Activated naive CD8-positive, alpha-beta T cell treated with anti-CD3 and anti-CD28 coated beads, Interleukin-2, amount 50 U/mL, for 16 hours (primary cell): ENCODE data around the gene CIAO2B.

Experiments used
- DNase-seq: peaks from one replicate; pipeline ENCODE4 v3.0.0-alpha.2; 2020; ENCODE audit warnings: low read depth, low spot score

CIAO2B gene

GRCh38 chr16:66888647-66889615 lies 45.3 kb downstream of the CIAO2B start:
- no peak for DNase-seq

- no peak for DNase-seq
Measured at GRCh38 chr16:66886914-66887313, 47.3 kb downstream of the CIAO2B start.

GRCh38 chr16:66886321-66886720 lies 47.9 kb downstream of the CIAO2B start:
- no peak for DNase-seq

- no peak for DNase-seq
Measured at GRCh38 chr16:66885491-66885890, 48.7 kb downstream of the CIAO2B start.

- no peak for DNase-seq
Measured at GRCh38 chr16:66882702-66883101, 51.5 kb downstream of the CIAO2B start.
